ENCODE measurements around the gene RGS1.

Gene RGS1

DNA sequence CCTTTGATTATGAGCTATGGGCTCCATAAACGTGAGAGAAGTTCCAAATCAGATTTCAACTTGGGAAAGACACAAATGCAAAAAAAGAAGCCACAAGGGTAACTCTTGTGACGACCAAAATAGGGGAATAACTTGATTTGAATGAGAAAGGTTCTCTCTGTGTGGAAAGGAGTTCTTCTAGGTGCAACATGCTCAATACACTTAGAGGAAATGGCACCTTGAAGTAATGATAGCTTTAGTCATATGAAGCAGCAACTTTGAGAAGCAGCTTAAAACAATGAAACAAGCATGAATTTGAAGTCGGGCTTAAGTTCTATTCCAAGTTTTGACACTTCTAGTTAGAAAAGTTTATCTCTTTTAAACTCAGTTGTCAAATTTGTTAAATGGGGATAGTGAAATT is 21.8 kb upstream of the RGS1 start:
- no peak for DNase-seq (ENCODE audit: low read depth)

DNA sequence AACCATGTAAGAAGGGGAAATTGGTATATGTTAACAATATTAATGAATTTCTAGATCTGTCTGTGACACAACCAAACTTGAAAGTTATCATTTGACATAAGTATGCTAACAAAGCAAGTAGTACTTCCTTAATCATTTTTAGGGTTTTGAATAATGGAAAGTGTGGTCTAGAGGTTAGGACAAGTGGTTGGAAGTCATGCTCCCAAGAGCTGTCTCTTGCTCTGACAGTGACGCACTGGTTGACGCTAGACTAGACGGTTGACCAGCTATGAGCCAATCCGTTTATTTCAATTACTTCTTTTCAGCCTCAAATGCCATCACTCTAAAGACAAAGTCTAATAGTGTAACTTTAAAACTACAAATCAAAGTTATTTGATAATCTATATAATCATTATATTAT is 20.7 kb upstream of the RGS1 start:
- DNase-seq (ENCODE audit: low read depth): no peak

DNA sequence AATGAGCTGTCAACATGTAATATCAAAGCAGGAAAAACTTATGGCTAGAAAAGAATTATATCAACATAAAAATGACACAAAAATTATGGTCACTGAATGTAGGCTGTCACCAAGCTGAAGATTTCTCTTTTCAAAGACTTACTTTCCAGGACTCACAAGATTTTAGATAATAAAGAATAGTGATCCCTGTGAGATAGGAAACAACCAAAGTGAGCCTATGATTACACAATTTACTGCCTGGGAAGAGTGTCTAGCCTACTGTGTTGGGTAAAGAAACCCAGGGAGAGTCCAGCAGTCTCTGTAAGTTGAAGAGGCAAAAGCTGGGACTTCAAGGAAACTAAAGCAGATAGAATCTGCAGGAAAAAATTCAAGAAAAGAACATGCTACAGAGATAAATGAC is 20.2 kb upstream of the RGS1 start:
- DNase-seq (ENCODE audit: low read depth): no peak

DNA sequence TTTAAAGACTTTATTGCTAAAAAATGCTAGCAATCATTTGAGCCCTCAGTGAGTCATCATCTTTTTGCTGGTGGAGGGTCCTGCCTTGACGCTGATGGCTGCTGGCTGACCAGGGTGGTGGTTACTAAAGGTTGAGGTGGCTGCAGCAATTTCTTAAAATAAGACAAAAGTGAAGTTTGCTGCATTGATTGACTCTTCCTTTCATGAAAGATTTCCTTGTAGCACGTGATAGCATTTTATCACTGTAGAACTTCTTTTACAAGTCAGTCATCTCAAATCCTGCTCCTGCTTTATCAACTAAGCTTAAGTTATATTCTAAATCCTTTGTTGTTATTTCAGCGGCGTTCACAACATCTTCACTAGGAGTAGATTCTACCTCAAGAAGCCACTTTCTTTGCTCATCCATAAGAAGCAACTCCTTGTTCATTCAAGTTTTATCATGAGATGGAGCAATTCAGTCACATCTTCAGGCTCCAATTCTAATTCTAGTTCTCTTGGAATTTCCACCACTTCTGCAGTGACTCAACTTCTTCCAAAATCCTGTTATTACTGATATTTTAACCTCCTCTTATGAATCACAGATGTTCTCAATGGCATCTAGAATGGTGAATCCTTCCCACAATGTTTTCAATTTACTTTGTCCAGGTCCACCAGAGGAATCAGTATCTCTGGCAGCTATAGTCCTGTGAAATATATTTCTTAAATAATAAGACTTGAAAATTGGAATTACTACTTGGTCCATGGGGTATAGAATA is 17.6 kb upstream of the RGS1 start:
- no peak for DNase-seq (ENCODE audit: low read depth)

DNA sequence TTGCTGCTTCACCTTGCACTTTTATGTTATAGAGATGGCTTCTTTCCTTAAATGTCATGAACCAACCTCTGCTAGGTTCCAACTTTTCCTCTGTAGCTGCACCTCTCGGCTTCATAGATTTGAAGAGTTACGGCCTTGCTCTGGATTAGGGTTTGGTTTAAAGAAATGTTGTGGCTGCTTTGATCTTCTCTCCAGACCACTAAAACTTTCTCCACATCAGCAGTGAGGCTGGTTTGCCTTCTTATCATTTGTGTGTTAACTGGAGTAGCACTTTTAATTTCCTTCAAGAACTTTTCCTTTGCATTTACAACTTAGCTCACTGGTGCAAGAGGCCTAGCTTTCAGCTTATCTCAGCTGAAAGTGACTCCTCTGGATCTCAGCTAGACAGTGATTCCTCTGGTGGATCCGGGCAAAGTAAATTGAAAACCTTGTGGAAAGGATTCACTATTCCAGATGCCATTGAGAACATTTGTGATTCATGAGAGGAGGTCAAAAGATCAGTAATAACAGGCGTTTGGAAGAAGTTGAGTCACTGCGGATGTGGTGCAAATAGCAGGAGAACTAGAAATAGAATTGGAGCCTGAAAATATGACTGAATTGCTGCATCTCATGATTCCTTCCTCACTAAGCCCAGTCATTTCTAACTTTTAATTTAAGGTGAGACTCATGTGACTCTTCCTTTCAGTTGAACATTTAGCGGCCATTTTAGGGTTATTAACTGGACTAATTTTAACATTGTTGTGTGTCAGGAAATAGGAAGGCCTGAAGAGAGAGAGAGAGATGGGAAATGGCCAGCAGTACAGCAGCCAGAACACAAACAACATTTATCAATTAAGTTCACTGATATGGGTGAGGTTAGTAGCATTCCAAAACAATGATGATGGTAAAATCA is 16.2 kb upstream of the RGS1 start:
- DNase-seq (ENCODE audit: low read depth): no peak

DNA sequence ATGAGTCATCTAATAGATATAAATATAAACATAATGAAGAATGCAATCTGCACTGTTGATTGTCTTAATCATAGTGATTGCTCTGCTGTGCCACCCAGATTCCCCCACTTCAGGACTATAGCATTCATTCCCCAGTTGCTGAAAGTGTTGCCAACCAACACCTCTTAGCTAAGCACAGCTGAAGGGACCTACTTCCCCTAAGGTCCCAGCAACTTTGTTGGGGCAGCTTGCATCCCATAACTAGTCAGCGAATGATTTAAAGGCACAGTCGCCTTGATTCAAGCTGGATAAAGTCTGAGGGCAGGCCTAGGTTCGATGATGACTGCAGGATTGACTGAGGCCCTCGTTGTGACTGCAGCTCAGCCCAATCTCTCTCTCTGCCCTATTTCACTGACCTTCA is 14.3 kb upstream of the RGS1 start:
- no peak for DNase-seq (ENCODE audit: low read depth)

DNA sequence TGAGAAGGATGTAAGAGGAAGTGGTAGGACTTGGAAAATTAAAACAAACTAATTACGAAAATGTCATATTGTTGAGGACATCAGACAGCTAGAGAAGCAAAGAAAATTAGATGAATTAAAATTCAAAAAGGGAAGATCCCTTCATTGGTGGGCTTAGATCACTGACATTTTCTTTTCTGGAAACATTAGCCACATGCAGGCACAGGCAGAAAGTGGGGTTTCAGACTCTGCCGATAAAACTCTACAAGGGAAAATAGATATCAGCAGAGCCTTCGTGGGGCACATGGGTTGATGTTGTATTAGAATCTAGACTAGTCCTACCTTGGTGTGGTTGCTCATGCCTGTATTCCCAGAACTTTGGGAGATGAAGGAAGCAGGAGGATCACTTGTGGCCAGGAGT is 12.4 kb upstream of the RGS1 start:
- DNase-seq (ENCODE audit: low read depth): no peak

DNA sequence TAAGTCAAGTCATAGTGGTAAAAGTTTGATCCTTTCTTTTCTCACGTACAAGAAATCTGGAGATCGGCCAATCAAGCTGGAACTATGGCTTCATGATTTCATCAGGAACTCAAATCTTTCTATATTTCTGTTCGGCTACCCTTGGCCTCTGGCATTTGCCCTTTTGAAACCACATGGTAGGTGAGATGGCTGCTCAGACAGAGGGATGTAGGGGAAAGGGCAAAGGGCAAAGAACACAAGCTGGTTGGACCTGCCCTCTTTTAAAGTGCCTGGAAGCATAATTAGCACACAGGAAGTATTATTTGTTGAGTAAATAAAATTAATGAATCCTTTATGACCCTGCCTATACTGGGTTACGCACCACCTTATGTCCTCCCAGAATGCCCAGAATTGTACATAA is 11.5 kb upstream of the RGS1 start:
- no peak for DNase-seq (ENCODE audit: low read depth)

DNA sequence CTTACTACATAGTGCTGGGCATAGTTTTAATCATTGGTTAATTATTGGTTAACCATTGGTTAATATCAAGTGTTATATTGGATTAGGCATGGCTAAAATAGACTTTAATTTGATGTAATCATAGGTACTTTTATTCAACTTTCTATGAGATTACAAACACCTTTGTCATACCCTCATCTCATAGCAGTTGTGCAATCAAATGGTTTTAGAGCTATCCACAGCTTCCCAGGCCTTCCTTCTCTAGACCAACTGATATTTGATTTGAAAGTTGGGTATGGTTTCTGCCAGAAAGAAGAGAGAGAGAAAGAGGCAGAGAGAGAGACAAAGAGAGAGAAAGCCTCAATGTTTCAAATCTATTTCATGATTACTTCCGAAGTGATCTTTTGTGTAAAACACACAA is 9.6 kb upstream of the RGS1 start:
- DNase-seq (ENCODE audit: low read depth): no peak

DNA sequence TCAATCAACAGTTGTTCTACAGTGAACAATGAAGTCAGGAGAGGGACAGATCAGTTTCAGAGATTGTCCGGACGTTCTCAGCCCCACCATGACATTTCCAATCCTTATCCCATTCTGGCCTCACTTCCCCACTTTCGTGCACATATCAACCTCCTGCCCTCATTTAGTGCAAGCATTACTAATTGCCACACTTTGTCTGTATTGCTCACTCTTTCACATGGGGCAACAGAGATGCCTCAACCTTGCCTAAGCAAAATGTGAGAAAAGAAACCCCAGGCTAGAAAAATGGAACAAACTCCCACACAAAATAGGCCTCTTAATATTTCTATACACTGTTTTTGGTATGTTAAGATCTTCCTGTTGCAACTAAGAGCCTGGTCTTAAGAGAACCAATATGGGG is 8.9 kb upstream of the RGS1 start:
- DNase-seq (ENCODE audit: low read depth): no peak

DNA sequence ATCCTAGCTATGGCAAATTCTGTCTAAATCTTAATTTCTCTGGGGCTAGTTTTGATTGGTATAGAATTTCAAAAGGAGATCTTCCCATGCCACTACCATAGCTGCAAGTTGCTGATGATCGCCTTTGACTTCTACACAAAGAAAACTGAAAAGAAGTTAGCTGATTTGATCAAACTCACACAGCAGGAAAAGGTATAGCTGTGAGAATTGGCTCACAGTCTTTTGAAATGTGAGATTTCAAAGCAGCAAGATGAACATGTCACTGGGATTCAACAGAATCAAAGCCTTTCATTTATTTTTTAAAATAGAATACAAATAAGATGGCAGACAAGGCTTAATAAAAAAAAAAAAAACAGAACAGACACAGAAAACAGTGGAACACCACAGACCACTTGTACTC is 7.5 kb upstream of the RGS1 start:
- DNase-seq (ENCODE audit: low read depth): no peak

DNA sequence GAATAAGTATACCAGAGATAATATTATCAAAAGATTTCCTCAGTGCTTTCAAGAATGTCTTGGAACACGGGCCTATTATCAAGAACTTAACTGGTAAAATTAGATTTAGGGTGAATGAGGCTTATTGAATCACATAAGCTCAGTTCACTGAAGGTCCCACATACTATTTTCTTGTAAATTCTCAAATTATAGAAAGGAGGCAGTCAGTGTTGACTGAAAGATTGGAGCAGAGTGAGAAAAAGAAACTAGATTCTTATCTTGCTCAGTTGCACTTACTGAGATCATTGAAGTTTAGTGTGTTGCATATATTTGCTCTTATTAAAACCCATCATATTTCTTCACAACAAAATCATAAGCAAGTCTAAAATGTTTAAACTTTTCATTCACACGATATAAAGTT is 3.9 kb upstream of the RGS1 start:
- no peak for DNase-seq (ENCODE audit: low read depth)

DNA sequence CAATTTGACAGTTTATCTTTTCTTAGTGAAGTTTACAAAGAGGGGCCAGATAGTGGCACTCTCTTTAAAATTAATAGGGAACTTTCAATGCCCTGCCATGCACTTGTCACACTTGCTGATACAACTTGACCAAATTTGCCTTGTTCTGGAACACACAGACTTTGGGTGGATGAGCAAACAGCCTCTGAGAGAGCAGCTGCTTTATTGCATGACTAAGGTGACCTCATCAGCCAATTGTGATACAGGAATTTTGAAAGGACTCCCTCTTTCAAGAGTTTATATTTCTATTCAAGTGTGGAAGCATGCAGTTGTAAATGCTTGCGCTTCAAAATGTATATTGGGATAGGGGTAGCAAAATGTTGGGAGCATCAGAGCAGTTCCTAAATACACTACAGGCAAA is 2.1 kb upstream of the RGS1 start:
- no peak for DNase-seq (ENCODE audit: low read depth)

DNA sequence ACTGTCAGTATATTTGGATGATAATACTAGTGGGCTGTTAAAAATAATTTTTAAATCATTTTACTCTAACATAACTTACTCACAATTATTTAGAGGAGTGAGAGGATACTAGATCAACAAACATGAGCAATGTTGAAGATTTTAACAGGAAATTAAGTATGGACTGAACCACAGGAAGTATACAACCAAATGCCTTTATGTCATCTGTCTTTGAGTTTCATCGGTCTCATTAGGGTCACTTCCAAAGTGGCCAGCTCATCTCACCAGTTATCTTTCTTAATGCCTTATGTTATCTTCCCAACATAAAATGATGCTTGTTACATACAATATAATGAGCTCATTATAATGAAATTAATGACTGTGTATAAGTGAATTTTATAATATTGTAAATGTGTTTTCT is 1.5 kb upstream of the RGS1 start:
- no peak for DNase-seq (ENCODE audit: low read depth)

DNA sequence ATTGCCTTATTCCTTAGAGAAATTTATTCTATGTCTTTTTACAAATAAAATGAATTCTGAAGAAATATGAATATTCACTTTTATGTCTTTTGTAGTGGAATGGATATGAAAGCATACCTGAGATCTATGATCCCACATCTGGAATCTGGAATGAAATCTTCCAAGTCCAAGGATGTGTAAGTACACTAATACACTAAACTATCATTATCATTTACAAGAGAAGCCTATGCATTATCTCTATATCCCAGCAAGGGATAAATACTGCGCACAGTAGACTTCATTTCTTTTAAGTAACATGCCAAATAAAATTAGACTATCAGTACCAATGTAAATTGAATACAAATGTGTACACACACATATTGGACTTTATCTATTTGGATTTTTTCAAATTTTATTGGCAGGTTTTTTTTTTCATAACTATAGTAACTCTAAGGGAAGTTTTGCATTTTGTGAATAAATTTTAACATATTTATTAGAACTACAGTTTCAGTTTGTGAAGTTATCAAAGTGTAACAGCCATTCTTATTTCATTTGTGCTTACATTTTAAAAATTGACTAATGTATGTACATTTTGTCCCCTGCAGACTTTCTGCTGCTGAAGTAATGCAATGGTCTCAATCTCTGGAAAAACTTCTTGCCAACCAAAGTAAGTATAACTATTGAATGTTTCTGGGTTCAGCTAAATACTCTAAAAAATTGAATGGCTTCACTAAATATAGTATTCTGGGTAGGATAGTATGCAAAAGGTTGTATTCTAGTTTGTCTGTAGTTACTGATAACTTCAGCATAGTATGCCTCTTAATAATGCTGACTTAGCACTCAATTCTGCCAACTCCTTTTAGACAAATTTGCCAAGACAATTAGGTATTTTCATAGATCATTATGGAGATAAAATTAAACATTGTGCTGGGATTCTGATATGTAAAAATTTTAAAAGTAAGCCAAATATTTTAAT is 894 bp downstream of the RGS1 start:
- no peak for DNase-seq (ENCODE audit: low read depth)

DNA sequence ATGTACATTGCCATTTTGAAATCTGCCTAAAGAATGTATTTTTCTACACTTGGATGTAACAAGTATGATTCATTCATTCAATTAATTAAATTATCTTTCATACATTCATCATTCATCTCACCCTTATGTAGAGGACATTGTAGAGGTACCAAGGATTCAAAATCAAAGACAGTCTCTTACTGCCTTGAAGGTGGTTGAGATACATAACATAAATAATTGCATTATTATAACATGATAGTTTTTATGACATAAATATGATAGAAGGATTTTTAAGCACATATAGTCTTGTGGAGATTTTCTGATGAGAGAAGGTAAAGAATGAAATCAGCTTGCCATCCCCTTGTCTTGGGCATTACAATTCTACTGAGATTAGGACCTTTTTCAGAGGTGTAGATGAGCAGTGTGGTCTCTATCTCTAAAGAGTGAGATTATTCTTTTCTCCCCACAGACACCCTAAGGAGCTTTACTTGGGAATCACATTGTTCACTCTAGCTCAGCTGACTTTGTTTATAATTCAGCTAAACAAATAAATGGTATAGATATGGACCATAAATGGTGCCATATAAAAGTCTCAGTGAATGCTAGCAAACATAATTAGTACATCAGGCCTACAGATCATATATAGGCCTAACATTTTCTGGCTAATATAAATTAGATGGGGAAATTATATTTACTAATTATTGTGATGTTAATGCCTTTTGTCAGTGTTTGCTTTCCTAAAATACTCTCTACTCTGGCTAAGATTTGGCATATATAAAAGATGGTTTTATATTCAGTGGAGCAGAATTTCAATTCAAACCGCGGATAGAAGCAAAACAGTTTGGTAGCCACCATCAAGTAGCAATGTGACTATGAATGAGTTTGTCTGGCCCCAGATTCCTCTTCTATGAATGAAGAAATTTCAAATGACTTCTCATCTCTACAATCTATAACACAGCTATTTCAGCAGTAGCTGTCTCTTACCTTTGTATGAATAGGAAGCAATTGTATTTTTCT is 1.9 kb downstream of the RGS1 start:
- no peak for DNase-seq (ENCODE audit: low read depth)

DNA sequence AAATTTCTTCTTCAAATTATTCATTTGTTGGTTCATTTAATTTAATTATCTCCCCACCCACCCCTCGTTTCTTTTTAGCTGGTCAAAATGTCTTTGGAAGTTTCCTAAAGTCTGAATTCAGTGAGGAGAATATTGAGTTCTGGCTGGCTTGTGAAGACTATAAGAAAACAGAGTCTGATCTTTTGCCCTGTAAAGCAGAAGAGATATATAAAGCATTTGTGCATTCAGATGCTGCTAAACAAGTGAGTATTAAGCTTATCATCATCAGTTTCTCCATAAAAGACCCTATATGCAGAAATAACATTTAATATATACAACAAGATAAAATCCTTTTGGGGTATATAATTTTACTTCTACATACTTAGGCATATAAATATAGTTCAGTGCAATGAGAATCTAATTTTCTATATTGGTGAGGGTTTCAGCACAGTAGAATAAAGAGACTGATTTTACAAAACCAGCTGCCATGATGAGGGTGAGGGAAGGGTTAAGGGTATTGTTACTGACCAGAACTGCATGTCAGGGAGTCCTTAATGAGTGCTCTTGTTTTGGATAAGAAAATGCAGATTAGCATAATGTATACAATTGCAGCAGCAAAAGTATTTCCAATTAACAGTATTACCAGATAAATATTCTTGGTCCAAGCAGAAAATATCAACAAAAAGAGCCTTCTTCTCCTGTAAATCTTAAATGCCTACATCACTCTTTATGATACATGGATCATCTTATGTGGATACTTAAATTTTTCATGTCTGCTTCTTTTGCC is 2.8 kb downstream of the RGS1 start:
- DNase-seq (ENCODE audit: low read depth): no peak

DNA sequence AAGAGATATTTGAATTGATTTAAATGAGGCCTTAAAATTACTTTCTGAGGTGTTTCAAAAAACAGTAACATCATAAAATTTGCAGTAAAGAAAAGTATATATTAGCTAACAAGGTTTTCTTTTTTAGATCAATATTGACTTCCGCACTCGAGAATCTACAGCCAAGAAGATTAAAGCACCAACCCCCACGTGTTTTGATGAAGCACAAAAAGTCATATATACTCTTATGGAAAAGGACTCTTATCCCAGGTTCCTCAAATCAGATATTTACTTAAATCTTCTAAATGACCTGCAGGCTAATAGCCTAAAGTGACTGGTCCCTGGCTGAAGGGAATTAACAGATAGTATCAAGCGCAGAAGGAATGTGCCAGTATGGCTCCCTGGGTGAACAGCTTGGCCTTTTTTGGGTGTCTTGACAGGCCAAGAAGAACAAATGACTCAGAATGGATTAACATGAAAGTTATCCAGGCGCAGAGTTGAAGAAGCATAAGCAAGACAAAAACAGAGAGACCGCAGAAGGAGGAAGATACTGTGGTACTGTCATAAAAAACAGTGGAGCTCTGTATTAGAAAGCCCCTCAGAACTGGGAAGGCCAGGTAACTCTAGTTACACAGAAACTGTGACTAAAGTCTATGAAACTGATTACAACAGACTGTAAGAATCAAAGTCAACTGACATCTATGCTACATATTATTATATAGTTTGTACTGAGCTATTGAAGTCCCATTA is 3.6 kb downstream of the RGS1 start:
- no peak for DNase-seq (ENCODE audit: low read depth)

DNA sequence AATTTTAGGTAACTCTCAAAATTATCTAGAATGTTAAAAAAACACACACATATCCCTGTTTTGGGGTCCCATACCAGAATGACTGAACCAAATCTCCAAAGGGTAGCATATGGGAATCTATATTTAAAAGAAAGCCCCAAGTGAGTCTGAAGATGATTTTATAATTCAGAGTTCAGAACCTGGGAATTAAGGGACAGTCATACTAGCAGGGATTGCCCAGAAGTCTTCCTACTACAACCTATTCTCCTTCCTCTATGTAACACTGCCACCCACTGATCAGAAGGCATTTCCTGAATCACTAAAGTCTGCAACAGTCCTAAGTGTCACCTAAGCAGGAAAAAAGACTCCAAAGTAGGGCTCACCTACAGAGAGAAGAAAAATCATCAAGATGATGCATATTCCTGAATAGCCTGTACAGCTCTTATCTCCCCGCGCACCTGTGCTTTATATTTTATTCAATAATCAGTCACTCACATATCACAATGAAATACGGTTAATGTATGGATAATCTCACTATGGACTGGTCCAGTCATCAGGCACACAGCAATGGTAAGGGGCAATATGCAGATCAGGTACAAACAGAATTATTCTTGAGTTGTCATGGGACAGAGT is 4.9 kb downstream of the RGS1 start:
- DNase-seq (ENCODE audit: low read depth): no peak

Data from stimulated activated CD8-positive, alpha-beta memory T cell treated with anti-CD3 and anti-CD28 coated beads, Interleukin-12 subunit alpha, Interleukin-12 subunit beta, amount 100 ng/mL, for 1 hour (primary cell).